ENCODE results near the gene CSRNP2.

- TF ChIP-seq POLR2A (IDR thresholded peaks at IDR 0.05; ENCODE audit: low read depth, low read length) (no peak), CTCF (IDR thresholded peaks at IDR 0.05; ENCODE audit: extremely low read depth in 1 of 2, insufficient read depth in 1 of 2, low read depth in 1 of 2, low read length in 2 of 2) (no peak), MAX (IDR thresholded peaks at IDR 0.05; ENCODE audit: insufficient read depth, insufficient read length) (no peak), GATA2 (IDR thresholded peaks at IDR 0.05; ENCODE audit: insufficient read depth, insufficient read length, low read depth, low read length) (no peak)
These were observed 28.3 kb downstream of the CSRNP2 start for GRCh38 chr12:51055060-51055459.
